ENCODE results near the gene ADRA2C.

Gene ADRA2C

DNA sequence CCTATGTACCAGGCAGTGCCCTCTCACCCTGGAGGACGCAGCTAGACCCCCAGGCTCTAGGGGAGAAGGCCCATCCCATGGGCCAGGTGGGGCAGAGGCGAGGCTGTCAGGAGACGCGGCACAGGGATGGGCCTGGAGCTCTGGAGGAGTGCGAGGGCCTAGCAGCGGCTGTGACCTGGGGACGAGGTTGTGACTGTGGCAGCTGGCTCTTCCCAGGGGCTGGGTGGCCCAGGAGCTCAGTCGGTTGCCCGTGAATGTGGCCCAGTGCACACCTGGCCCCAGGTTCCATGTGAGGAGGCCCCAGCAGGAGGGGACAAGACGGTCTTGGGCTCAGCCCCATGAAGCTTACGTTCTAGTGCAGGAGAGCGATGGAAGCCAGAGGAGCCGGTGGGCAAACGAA lies 31.0 kb upstream of the ADRA2C start:
- DNase-seq, result no peak

DNA sequence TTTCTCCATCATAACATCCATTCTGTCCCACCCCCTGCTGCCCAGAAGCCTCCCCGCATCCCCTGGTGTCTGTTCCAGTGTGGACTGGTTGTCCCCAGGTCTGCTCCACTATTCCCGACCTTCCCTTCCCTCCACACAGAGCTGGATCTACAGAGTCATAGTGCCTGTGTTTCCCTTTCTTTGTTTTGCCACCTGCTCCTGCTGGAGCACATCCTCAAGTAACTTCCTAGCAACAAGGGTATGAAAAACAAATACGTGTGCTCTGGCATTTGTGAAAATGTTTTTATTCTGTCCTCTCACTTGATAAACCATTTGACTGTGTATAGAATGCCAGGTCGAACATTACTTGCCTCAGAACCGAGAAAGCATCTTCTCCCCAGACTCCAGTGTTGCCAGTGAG lies 29.9 kb upstream of the ADRA2C start:
- no peak for DNase-seq

DNA sequence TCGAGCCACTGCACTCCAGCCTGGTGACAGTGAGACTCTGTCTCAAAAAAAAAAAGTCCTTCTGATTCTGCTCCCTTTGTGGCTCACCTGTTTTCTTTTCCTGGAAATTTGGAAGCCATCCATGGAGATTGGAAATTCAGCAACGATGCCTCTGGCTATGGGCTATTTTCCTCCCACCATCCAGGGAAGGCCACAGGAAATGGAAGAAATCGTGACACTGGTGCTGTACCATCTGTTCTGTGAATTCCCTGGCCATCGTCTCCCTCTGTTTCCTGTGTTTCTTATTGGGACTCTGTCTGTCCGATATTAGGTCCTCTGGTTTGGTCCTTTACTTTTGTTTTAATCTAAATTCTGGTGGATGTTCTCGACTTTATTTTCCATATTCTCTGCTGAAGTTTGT lies 29.4 kb upstream of the ADRA2C start:
- DNase-seq, result no peak

DNA sequence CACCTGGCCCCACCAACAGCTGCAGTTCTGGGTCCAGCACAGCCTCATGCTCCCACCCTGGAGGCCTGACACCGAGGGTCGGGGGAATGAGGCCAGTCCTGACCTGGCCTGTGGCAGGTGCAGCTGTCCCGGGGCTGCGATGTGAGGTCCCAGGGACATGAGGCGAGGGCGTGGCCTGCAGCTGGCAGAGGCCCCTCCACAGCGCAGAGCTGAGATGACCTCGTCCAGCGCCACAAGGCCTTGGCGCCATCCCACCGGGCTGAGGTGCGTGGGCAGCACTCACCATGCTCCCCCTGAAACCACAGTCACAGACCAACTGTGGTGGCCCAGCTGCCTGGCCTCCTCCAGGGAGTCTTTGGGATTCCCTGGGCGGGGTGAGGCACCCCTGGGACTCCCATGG lies 26.6 kb upstream of the ADRA2C start:
- no peak for DNase-seq

DNA sequence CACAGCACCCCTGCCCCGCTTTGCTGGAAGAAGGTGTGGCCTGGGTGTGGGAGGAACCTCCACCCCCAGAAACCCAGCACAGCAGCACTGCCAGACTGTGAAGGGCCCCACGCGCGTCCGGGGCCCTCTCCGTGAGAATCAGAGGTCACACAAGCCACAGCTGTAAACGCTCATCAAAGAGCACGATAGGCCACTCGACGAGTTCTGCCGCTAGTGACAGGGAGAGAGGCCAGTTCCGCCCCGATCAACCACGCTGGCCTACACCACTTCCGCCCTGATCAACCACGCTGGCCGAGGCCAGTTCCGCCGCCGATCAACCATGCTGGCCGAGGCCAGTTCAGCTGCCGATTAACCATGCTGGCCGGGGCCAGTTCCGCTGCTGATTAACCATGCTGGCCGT lies 25.9 kb upstream of the ADRA2C start:
- DNase-seq, result no peak

DNA sequence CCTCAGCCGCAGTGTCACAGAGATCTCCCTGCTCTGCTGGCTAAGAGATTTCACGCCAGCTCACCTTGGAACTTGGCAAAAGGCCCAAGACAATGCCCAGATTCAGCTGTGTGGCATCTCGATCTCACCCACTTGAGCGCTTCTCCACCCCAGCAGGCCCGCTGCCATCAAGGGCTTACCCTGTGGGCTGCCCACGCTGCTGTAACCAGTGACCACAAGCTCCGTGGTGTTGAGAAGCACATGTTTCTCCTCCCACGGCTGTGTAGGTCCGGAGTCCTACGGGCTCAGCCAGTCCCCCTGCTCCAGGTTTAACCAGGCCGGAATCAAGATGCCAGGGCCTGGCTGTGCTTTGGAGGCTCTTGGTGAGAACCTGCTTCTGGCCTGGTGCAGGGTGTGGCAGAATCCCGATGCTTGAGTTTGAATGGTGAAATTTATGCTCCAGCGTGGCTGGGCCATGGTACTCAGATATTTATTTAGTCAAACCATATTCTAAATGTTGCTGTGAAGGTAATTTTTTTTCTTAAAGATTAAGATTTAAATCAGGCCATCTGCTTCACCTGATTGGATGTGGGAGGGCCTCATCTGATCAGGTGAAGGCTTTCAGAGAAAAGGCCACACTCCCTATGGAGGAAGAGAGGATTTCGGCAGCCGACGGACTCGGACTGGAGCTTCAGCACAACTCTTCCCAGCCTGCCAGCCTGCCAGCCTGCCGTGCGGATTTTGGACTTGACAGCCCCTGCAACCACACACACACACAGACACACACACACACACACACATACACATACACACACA lies 24.8 kb upstream of the ADRA2C start:
- no peak for DNase-seq

DNA sequence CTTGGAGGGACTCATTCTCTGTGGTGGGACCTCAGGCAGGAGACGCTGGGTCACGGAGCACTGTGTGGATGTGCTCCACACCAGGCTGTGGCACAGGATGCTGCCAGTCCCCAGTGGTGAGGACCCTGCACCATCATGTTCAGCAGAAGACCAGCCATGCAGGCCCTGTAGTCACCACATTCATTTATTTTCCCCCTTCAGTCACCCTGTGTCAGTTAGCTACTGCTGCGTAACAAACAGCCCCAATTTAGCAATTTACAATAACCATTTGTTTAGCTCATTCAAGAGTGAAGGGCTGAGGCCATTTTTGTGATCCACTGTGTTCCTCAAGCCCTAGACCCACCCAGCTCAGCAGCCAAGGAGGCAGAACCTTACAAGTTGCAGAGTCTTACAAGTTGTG lies 23.6 kb upstream of the ADRA2C start:
- no peak for DNase-seq

DNA sequence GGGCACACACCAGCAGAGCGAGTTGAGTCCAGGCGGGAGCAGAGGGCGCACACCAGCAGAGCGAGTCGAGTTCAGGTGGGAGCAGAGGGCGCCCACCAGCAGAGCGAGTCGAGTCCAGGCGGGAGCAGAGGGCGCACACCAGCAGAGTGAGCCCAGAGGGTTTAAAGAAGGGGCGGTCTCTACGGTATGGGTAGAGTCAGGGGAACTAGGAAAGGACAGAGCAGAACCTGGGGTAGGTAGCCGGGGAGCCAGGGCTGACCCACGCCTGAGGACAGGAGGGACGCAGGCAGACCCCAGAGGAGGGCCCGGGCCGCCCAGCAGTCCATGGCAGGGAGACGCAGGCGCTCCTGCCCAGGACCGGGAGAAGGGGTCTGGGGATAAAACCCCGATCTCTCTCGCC lies 22.0 kb upstream of the ADRA2C start:
- DNase-seq, result no peak

DNA sequence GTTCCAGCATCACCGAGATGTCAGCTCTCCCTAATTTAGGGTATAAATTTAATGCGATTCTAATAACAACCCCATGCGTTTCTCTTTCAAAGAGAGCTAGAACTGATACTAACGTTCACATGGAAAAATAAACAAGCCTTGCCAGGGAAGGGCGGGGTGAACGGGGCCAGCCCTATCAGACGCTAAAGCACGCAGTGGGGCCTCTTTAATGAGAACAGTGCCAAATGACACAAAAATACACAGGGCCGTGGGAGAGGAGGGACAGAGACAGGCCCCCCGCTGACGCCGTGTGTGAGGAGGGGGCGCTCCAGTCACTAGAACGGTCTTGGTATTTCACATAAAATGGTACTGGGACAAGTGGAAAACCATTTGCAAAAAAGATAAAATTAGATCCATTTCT lies 21.3 kb upstream of the ADRA2C start:
- DNase-seq, result no peak

DNA sequence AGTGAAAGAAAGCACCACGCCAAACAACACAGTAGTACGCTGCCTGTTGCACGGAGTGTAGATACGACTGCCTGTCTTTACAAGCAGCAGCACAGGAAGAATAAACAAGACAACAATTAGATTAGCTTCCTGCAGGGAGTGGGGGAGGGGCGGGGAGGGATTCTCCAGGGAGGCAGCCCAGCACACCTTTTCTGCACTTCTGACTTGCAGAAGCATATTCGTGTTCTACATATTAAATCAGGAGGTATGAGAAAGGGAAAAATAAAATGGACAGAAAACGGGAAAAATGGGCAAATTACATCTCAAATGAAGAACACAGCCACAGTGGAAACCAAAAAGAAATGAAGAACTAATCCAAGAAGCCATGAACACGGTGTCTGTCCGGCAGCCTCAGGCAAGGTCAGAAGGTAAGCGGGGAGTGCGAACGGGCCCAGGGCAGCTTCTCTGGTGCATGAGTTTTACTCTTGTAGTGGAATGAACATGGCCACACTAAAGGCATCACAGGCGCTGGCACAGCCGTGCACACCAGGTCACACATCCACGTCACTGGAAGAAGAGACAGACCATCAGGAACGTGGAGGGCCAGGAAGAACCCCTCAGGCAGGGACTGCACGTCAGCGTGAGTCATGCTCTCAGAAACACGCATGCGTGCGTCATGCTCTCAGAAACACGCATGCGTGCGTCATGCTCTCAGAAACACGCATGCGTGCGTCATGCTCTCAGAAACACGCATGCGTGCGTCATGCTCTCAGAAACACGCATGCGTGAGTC lies 20.1 kb upstream of the ADRA2C start:
- no peak for DNase-seq

DNA sequence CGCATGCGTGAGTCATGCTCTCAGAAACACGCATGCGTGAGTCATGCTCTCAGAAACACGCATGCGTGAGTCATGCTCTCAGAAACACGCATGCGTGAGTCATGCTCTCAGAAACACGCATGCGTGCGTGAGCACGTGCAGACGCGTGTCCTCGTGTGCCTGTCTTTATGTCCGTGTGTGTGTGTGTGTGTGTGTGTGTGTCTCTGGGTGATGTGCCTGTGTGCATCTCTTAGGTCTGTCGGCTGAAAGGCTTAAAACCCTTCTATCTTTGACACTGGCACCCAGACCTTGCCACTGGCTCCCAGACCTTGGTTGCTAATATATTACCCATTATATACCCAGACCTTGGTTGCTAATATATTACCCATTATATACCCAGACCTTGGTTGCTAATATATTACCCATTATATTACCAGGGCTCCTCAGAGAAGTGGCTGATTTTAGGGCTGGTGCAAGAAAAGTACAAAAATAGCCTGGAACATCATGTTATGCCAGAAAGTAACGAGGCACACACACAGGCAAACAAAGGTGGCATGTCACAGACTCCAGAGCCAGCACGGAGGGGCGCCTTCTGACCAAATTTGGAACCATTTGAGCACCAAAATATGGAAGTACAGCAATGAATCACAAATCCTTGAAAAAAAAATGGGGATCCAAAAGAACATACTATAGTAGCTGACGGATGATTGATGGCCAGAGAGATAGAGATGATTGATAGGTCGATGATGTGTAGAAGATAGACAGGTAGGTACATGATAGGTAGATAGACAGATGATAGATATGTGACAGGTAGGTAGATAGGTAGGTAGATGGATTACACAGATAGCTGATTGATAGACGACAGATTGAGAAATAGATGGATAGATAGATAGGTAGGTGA lies 19.2 kb upstream of the ADRA2C start:
- DNase-seq, result no peak

DNA sequence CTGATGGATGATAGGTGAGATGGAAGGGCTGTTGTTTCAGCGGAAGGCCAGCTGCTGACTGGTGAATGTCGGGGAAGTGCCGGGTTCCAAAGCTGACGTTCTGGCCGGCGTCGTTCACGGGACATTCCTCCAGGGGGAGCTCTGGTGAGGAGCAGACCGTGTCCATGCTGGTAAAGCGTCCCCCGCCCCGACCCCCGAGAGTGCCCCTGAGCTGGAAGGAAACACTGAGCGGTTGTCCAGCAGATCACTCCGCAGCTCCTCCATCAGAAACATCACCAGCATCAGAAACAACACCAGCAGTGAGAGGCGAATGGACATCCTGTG lies 18.6 kb upstream of the ADRA2C start:
- DNase-seq, result no peak

DNA sequence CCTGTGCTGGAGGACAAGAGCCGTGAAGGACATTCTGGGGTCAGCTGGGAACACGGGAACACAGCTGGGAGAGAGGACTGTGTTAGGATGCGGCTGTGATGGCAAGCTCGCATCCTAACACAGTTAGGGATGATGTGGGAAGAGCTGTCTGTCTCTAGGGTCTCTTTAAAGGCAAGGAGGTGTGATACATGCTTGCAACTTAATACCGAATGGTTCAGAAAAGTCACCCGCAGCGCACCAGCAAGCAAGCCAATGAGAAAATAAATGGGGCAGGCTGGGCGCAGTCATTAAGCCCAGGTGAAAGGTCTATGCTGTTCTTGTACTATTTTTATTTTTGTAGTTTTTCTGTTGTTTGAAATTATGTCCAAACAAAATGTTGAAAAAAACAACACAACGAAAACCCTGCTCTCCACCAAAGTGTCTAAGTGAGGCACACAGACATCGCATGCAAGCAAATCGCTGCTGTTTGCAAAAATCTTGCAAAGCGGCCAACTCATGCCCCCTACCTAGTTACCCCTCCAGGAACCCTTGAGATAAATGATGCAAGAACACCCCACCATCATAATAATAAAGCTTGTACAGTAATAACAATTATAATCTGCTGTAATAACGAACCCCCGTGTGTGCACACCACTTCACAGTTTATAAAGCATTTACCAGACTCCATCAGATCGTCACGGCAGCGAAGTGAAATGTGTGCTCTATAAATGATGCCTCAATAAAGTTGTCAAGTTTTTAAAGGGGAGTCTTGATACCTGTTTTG lies 17.9 kb upstream of the ADRA2C start:
- no peak for DNase-seq

DNA sequence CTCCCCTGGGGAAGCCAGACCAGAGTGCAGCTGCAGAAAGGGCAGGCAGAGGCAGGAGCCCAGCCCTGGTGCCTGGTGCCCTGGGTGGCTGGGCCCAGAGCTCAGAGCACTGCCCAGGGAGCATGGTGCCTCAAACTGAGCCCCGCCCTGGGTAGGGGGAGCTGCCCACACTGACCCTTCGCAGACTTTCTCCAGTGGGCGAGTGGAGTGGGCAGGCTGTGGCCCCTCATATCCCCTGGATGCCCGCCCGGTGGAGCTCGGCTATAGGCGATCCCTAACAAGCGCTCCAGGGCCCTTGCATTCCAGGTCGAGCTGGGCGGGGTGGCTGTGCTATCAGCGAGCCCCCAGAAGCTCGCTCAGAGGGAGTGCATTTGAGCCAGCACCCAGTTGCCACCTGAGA lies 17.1 kb upstream of the ADRA2C start:
- no peak for DNase-seq

DNA sequence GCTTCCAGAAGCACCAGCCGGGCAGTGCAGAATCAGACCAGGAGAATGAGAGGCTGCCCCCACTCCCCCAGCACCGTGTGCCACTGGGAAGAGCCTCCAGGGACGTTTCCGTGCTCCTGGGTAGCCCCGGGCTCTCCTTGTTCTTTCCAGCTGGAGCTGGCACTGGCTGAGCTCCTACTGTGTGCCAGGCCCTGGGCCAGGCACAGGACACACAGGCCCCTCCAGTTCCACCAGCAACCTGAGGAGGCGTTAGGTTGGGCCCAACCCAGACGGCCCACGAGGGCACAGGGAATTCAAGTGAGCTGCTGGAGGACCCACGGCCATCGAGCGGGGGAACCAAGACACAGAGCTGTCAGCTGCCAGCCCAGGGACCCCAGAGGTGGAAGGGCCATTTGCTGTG lies 15.9 kb upstream of the ADRA2C start:
- DNase-seq, result no peak

DNA sequence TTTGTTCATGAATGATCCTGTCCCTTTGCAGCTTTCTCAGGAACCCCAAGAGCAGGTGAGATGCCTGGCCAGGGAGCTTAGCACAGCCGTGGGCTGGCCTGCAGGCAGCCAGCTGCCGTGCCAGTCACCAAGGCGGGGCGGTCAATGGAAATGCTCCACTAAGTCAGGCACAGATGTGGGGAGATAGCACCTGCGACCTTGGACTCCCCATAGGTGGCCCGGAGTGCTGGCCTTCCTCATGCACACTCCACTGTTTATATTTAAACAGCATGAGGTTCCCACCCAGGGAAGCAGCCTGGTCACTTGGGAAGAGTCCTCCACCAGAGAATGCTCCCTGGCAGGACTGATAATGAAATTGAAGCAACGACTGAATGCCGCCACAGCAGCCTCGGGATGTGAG lies 14.2 kb upstream of the ADRA2C start:
- DNase-seq, result no peak

DNA sequence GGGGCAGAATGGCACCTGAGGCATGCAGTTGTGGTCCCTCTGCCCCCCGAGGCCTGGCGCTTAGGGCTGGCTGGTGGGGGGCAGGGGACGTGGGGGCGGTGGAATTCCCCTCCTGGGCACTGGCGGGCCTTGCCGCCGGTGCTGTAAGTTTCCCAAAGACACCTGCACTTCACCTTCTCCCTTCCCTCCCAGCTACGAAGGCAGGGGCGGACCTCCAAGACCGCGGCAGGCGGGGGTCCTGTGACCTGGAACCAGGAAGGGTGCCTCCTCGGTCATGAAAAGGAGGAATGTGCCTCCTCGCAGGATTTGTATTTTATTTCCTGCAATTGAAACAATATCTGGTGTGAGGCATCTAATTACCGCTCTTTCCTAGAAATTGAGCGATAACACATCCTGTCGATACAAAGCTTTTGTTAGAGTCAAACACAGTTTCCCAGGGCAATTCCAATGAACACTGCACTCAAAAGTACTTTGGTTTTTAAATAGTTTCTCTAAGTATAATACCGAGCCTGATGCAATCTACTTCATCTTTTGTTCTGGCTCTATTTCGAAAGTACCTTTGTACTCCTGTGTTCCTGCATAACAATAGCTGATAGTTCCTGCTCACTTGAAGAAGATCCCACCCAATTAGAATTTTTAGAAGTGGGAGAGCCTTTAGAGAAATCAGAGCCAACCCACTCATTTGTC lies 12.3 kb upstream of the ADRA2C start:
- DNase-seq, result no peak

DNA sequence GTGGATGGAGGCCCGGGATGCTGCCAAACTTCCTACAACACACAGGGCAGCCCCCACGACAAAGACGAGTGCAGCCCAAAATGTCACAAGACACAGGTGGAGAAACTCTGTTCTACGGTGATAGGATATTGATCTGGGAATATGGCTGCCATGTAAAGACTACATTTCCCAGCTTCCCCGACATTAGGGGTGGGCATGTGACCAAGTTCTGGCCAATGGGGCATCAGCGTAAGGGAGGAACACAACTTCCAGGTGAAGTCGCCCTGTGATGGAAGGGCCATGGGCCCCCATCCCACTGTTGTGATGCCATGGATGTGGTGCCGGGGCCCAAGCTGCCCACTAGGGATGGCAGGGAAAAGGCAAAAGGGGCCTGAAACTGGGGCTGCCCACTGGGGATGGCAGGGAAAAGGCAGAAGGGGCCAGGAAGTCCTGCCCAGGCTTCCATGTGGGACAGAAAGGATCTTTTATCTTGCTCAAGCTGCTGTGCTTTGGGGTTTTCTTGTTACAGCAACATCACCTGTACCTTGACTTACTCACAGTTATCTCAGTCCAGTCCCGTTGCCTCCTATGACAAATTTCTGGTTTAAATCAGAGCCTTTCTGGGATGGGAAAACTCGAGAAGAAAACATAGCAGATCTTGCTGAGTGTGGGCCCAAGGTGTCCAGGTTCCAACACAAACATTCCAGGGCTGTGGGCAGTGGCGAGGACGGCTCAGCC lies 9.7 kb upstream of the ADRA2C start:
- DNase-seq, result no peak

DNA sequence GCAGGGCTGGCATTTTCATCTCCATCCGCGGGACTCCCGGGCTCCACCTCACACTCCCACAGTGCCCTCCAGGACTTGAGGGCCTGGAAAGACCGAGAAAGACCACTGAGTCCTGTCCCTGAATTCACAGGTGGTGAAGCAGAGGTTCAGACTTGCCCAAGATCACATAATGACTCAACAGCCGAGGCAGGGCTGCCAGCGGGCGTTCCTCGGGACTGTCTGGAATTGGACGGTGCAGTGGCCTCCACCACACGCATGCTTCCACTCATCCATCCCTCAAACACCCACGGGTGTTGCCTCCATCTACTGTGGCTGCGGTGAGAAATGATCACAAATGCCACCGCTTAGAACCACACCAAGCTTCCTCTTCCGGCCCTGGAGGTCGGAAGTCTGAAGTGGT lies 6.9 kb upstream of the ADRA2C start:
- no peak for DNase-seq

DNA sequence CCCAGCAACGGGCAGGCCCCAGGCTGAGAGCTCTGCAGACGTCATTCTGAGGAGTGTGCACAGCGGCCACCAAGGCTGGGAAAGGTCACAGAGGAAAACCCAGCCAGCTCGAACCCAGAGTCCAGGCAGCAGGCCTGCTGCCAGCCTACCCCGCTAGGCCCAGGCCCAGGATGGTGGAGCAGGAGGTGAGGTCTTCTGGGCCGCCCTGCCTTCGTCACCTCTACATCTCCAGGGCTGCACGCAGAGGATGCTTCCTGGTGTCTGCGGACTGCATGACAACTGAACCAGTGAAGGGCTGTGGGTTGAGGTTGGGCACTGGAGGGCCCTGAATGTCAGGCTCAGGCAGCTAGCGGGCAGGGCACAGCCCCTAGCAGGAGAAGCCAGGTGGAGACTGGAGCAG lies 5.8 kb upstream of the ADRA2C start:
- no peak for DNase-seq

DNA sequence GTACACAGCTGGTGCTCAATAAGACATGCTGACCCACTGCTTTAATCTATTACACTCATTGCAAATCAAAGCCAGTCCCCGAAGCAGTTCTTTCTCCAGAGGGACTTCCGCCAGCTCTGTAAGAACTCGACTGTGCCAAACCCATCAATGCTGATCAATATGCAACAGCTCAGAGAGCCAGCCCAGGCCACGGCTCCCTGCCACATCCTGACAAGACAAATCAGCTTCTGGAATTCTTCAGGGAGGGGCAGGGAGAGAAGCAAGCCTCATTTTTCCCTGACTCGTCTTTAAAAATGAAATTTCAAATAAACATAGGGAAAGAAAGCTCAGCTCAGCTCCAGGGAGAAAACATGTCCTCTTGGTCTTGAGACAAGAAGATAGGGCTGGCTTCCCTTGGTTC lies 5.3 kb upstream of the ADRA2C start:
- DNase-seq, result no peak

DNA sequence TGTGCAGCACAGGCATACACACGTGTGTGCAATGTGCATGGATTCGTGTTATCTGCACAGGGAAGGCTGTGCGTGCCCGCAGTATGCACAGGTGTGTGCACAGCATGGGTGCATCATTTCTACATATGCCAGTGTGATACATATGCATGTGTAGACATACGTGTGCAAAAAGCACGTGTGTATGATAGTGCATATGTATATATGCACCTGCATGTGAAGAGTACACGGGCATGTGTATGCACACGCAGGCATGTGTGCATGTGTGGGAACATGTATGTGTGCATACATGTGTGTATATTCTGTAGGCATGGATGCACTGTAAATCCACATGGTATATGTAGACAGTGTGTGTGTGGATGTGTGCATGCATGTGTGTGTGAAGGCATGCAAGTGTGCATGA lies 3.9 kb upstream of the ADRA2C start:
- DNase-seq, result no peak
